ENCODE measurements around the gene GRK3. TPM values are rescaled to one million over a fixed set of nuclear protein-coding genes. Genes with fewer than 3 reads are reported as not detected.
"Not testable (repeated sequence)": the region's sequence is repeated elsewhere in the genome, so short reads cannot be mapped to it uniquely, and the experiment has no call there.

Gene GRK3
- total RNA-seq, 1 donor from 2014 or later, result 1.1 TPM

- Mint-ChIP-seq H3K4me3 (ENCODE audit: unreplicated experiment) (no peak overlapping the region), H3K4me1 (ENCODE audit: unreplicated experiment) (peaks cover 15% of the 10 kb centered on the region), H3K27me3 (ENCODE audit: unreplicated experiment) (peaks cover 51% of the 10 kb centered on the region), H3K36me3 (ENCODE audit: unreplicated experiment) (no peaks in the 10 kb centered on the region), H3K27ac (ENCODE audit: unreplicated experiment) (no peak overlapping the region), H3K9me3 (ENCODE audit: unreplicated experiment) (no peaks in the 10 kb centered on the region)
- DNase-seq (ENCODE audit: extremely low spot score, unreplicated experiment), result no peak
- TF ChIP-seq, protein P1, sequence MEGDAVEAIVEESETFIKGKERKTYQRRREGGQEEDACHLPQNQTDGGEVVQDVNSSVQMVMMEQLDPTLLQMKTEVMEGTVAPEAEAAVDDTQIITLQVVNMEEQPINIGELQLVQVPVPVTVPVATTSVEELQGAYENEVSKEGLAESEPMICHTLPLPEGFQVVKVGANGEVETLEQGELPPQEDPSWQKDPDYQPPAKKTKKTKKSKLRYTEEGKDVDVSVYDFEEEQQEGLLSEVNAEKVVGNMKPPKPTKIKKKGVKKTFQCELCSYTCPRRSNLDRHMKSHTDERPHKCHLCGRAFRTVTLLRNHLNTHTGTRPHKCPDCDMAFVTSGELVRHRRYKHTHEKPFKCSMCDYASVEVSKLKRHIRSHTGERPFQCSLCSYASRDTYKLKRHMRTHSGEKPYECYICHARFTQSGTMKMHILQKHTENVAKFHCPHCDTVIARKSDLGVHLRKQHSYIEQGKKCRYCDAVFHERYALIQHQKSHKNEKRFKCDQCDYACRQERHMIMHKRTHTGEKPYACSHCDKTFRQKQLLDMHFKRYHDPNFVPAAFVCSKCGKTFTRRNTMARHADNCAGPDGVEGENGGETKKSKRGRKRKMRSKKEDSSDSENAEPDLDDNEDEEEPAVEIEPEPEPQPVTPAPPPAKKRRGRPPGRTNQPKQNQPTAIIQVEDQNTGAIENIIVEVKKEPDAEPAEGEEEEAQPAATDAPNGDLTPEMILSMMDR (IDR thresholded peaks at IDR 0.05), result no peak
Measured at GRCh38 chr22:25567251-25567675, 2.8 kb downstream of the GRK3 start.

GRCh38 chr22:25568066-25568465 is 3.6 kb downstream of the GRK3 start:
- H3K4me1 Mint-ChIP-seq (ENCODE audit: unreplicated experiment), result peaks cover 15% of the 10 kb centered on the region
- peaks cover 55% of the 10 kb centered on the region for H3K27me3 Mint-ChIP-seq (ENCODE audit: unreplicated experiment)
- DNase-seq (ENCODE audit: extremely low spot score, unreplicated experiment); H3K27ac Mint-ChIP-seq (ENCODE audit: unreplicated experiment); H3K9me3 Mint-ChIP-seq (ENCODE audit: unreplicated experiment); H3K4me3 Mint-ChIP-seq (ENCODE audit: unreplicated experiment); H3K36me3 Mint-ChIP-seq (ENCODE audit: unreplicated experiment): not testable (repeated sequence)

DNA sequence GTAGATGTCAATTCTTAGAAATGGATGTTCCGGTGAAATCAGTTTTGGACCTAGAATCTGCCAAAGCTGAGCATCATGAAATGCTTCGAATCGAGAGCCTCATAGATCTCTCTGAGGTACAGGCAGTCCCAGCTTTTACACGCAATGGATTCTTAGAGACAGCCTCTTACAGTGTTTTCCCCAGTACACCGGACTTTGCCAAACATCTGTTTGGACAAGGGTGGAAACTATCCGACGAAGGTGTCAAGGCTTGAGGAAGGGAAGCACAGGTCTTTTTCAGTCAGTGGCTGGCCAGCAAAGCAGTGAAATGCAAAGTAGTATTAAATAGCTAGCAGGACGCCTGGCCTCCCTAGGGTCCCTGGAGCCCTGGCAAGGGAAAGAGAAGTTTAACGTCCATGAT is 4.9 kb downstream of the GRK3 start:
- H3K9me3 Mint-ChIP-seq (ENCODE audit: unreplicated experiment), result no peaks in the 10 kb centered on the region
- TF ChIP-seq, protein P1 (IDR thresholded peaks at IDR 0.05), result no peak
- H3K36me3 Mint-ChIP-seq (ENCODE audit: unreplicated experiment), result no peaks in the 10 kb centered on the region
- DNase-seq (ENCODE audit: extremely low spot score, unreplicated experiment), result no peak
- H3K4me3 Mint-ChIP-seq (ENCODE audit: unreplicated experiment), result no peak overlapping the region
- no peak overlapping the region for H3K27ac Mint-ChIP-seq (ENCODE audit: unreplicated experiment)
- peaks cover 7% of the 10 kb centered on the region for H3K4me1 Mint-ChIP-seq (ENCODE audit: unreplicated experiment)
- H3K27me3 Mint-ChIP-seq (ENCODE audit: unreplicated experiment), result peaks cover 50% of the 10 kb centered on the region

- H3K4me1 Mint-ChIP-seq (ENCODE audit: unreplicated experiment), result peaks cover 5% of the 10 kb centered on the region
Measured at GRCh38 chr22:25569983-25570382, 5.5 kb downstream of the GRK3 start.

GRCh38 chr22:25570486-25570885 is 6.0 kb downstream of the GRK3 start:
- H3K4me3 Mint-ChIP-seq (ENCODE audit: unreplicated experiment), result no peak overlapping the region
- no peaks in the 10 kb centered on the region for H3K9me3 Mint-ChIP-seq (ENCODE audit: unreplicated experiment)
- TF ChIP-seq, protein P1 (IDR thresholded peaks at IDR 0.05), result no peak

More at GRCh38 chr22:25569983-25570382, 5.5 kb downstream of the GRK3 start:
- Mint-ChIP-seq H3K27ac (ENCODE audit: unreplicated experiment) (no peak overlapping the region), H3K4me3 (ENCODE audit: unreplicated experiment) (no peak overlapping the region), H3K9me3 (ENCODE audit: unreplicated experiment) (no peaks in the 10 kb centered on the region), H3K27me3 (ENCODE audit: unreplicated experiment) (peaks cover 54% of the 10 kb centered on the region), H3K36me3 (ENCODE audit: unreplicated experiment) (no peaks in the 10 kb centered on the region)
- TF ChIP-seq, protein P1 (IDR thresholded peaks at IDR 0.05), result no peak
- no peak for DNase-seq (ENCODE audit: extremely low spot score, unreplicated experiment)

GRCh38 chr22:25571969-25572707 is 7.7 kb downstream of the GRK3 start:
- H3K36me3 Mint-ChIP-seq (ENCODE audit: unreplicated experiment); H3K4me1 Mint-ChIP-seq (ENCODE audit: unreplicated experiment); H3K27ac Mint-ChIP-seq (ENCODE audit: unreplicated experiment); H3K9me3 Mint-ChIP-seq (ENCODE audit: unreplicated experiment); H3K4me3 Mint-ChIP-seq (ENCODE audit: unreplicated experiment); DNase-seq (ENCODE audit: extremely low spot score, unreplicated experiment): not testable (repeated sequence)
- peaks cover 41% of the 10 kb centered on the region for H3K27me3 Mint-ChIP-seq (ENCODE audit: unreplicated experiment)

More at GRCh38 chr22:25570486-25570885, 6.0 kb downstream of the GRK3 start:
- Mint-ChIP-seq H3K27me3 (ENCODE audit: unreplicated experiment) (peaks cover 55% of the 10 kb centered on the region), H3K27ac (ENCODE audit: unreplicated experiment) (no peak overlapping the region), H3K36me3 (ENCODE audit: unreplicated experiment) (no peaks in the 10 kb centered on the region), H3K4me1 (ENCODE audit: unreplicated experiment) (peaks cover 3% of the 10 kb centered on the region)
- no peak for DNase-seq (ENCODE audit: extremely low spot score, unreplicated experiment)

Measured in osteocyte (in vitro differentiated cells).